Hematopoietic multipotent progenitor cell treated with erythropoietin and hydrocortisone succinate and interleukin-3 and kit ligand, for 15 days (in vitro differentiated cells): ENCODE results near the gene RTEL1.

ENCODE experiments used
- DNase-seq: peaks from one replicate; pipeline ENCODE4 v3.0.0-alpha.2; 2015; ENCODE audit warnings: low spot score

Gene RTEL1

GRCh38 chr20:63739130-63740069, 81.3 kb downstream of the RTEL1 start, which contains the start of gene SLC2A4RG:
TSS of gene SLC2A4RG (plus strand) at chr20:63739776. CDS start at chr20:63739913, 137 bp downstream.
- DNase-seq = peak; percentile 81

GRCh38 chr20:63740070-63740626, 82.0 kb downstream of the RTEL1 start:
- peak; percentile 36 for DNase-seq

- DNase-seq = peak; percentile 60
Measured at GRCh38 chr20:63740627-63741353, 82.7 kb downstream of the RTEL1 start.

GRCh38 chr20:63741354-63741675, 83.2 kb downstream of the RTEL1 start:
- no peak for DNase-seq

- DNase-seq = no peak
Measured at GRCh38 chr20:63741676-63742380, 83.7 kb downstream of the RTEL1 start.

- no peak for DNase-seq
Measured at GRCh38 chr20:63742381-63743024, 84.4 kb downstream of the RTEL1 start.

- no peak for DNase-seq
Measured at GRCh38 chr20:63743210-63743970, 85.3 kb downstream of the RTEL1 start.

- DNase-seq = no peak
Measured at GRCh38 chr20:63744158-63744557, 86.0 kb downstream of the RTEL1 start.

GRCh38 chr20:63744574-63745423, 86.7 kb downstream of the RTEL1 start:
- no peak for DNase-seq

- DNase-seq = no peak
Measured at GRCh38 chr20:63745424-63745805, 87.3 kb downstream of the RTEL1 start.
